Keratinocyte (primary cell): ENCODE measurements around the gene BEST2.

Experiments used
- EZH2 ChIP-seq: IDR thresholded peaks from one replicate; pipeline ENCODE4 v1.6.1; 2012; ENCODE audit warnings: inconsistent platforms, mild to moderate bottlenecking, low read length, moderate library complexity
- TF ChIP-seq, protein P1 (sequence below), 3 experiments: IDR thresholded peaks in 1 of 3; conservative IDR thresholded peaks in 1 of 3; optimal IDR thresholded peaks in 1 of 3; 2 replicates in 2 of 3; 3 replicates in 1 of 3; pipeline versions ENCODE3 to v1.5.1; 2011; ENCODE audit warnings: low read length in 3 of 3, mild to moderate bottlenecking in 3 of 3, moderate library complexity in 2 of 3, control low read depth in 1 of 3, inconsistent platforms in 1 of 3; ENCODE audit not compliant: insufficient read depth in 2 of 3; ENCODE audit errors: extremely low read depth in 1 of 3

DNA sequence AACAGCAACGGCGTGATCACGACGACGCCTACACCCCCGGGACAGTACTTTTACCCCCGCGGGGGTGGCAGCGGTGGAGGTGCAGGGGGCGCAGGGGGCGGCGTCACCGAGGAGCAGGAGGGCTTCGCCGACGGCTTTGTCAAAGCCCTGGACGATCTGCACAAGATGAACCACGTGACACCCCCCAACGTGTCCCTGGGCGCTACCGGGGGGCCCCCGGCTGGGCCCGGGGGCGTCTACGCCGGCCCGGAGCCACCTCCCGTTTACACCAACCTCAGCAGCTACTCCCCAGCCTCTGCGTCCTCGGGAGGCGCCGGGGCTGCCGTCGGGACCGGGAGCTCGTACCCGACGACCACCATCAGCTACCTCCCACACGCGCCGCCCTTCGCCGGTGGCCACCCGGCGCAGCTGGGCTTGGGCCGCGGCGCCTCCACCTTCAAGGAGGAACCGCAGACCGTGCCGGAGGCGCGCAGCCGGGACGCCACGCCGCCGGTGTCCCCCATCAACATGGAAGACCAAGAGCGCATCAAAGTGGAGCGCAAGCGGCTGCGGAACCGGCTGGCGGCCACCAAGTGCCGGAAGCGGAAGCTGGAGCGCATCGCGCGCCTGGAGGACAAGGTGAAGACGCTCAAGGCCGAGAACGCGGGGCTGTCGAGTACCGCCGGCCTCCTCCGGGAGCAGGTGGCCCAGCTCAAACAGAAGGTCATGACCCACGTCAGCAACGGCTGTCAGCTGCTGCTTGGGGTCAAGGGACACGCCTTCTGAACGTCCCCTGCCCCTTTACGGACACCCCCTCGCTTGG lies 40.7 kb downstream of the BEST2 start:
- TF ChIP-seq, protein P1, sequence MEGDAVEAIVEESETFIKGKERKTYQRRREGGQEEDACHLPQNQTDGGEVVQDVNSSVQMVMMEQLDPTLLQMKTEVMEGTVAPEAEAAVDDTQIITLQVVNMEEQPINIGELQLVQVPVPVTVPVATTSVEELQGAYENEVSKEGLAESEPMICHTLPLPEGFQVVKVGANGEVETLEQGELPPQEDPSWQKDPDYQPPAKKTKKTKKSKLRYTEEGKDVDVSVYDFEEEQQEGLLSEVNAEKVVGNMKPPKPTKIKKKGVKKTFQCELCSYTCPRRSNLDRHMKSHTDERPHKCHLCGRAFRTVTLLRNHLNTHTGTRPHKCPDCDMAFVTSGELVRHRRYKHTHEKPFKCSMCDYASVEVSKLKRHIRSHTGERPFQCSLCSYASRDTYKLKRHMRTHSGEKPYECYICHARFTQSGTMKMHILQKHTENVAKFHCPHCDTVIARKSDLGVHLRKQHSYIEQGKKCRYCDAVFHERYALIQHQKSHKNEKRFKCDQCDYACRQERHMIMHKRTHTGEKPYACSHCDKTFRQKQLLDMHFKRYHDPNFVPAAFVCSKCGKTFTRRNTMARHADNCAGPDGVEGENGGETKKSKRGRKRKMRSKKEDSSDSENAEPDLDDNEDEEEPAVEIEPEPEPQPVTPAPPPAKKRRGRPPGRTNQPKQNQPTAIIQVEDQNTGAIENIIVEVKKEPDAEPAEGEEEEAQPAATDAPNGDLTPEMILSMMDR (optimal IDR thresholded peaks at IDR 0.05 in 1 of 3, IDR thresholded peaks at IDR 0.05 in 1 of 3, conservative IDR thresholded peaks at IDR 0.05 in 1 of 3; ENCODE audit: extremely low read depth in 1 of 3, insufficient read depth in 2 of 3, low read length in 3 of 3), result no peak
- TF ChIP-seq EZH2, result no peak
